ENCODE data around the gene WDR47.
"Not testable (repeated sequence)": the region's sequence is repeated elsewhere in the genome, so short reads cannot be mapped to it uniquely, and the experiment has no call there.

- TF ChIP-seq EZH2, CTCF, EZH2phosphoT487 (IDR thresholded peaks at IDR 0.05): not testable (repeated sequence)
Measured at GRCh38 chr1:108927565-108927964, 114.3 kb downstream of the WDR47 start.

All from neural progenitor cell (in vitro differentiated cells).